ENCODE measurements around the gene CAVIN3.

Gene CAVIN3

DNA sequence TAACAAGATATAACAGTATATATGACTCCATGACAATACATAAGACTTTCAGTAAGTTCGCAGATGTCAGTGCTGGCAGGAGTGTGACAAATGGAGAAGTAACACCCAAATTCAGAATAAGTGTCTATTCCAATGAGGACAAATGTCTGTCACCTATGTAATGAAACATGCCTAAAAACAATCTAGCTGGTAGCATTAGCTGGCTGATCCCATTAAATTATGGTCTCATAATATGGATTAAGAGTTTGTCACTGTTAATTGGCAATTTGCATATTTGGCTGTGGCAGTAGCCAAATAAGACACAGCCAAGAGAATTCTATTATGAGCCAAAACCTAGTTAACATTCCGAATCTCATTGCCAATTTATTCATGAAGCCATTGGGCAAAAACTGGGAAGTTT, 30.2 kb upstream of the CAVIN3 start:
- Histone ChIP-seq H3K27me3 (replicated peaks) (no peaks in the 10 kb centered on the region), H3K4me3 (ENCODE audit: low read depth, low read length) (no peak overlapping the region), H3K27ac (no peak overlapping the region), H3K36me3 (replicated peaks) (no peaks in the 10 kb centered on the region)
- TF ChIP-seq CTCF (IDR thresholded peaks at IDR 0.05; ENCODE audit: low read depth, low read length, missing control alignments) = no peak
- in situ Hi-C loops (cut with HindIII; ENCODE audit: low pct_ligation_motif_present, low sequenced_read_pairs) = no loop called here
- DNase-seq = no peak

DNA sequence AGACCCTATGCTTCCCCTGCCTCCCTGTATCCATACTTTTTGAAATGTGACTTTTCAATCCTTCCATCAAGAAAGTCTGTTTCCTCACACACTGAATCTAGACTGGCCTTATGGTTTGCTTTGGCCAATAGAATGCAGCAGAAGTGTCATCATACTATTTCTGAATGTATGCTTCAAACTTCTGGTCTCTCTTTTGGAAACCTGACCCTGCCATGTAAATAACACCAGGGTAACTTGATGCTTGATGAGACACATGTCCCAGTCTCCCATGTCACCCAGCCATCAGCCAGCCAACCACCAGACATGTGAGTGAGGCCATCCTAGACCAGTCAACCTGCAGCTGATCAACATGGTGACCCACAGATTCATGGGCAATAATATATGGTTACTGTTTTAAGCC, 29.7 kb upstream of the CAVIN3 start:
- TF ChIP-seq CTCF (IDR thresholded peaks at IDR 0.05; ENCODE audit: low read depth, low read length, missing control alignments) = no peak
- in situ Hi-C loops (cut with HindIII; ENCODE audit: low pct_ligation_motif_present, low sequenced_read_pairs) = no loop called here
- no peak overlapping the region for H3K27ac ChIP-seq
- no peak for DNase-seq
- no peaks in the 10 kb centered on the region for H3K36me3 ChIP-seq (replicated peaks)
- no peak overlapping the region for H3K4me3 ChIP-seq (ENCODE audit: low read depth, low read length)
- H3K27me3 ChIP-seq (replicated peaks) = no peaks in the 10 kb centered on the region

DNA sequence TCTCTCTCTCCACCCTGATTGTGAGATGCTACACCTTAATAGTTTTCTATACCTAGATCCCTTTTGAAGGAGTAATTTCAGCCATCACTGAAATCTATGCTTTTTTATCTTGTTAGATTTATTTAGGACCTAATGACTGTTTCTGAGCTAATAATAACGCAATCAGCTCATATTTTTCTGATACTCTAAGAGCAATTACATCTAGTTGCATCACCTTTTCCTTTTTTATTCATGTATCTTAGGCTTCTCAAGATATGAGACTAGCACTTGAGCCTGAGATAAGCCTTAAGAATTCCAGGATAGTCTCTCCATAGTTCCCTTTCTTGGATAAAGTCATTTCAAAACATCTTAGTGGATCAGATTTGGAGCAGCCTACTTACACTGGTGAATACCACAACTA, 25.1 kb upstream of the CAVIN3 start:
- no peaks in the 10 kb centered on the region for H3K36me3 ChIP-seq (replicated peaks)
- no peak overlapping the region for H3K27ac ChIP-seq
- DNase-seq = no peak
- no peak for TF ChIP-seq CTCF (IDR thresholded peaks at IDR 0.05; ENCODE audit: low read depth, low read length, missing control alignments)
- no peaks in the 10 kb centered on the region for H3K27me3 ChIP-seq (replicated peaks)
- no peak overlapping the region for H3K4me3 ChIP-seq (ENCODE audit: low read depth, low read length)
- in situ Hi-C loops (cut with HindIII; ENCODE audit: low pct_ligation_motif_present, low sequenced_read_pairs) = no loop called here

GRCh38 chr11:6336293-6336692, 16.0 kb upstream of the CAVIN3 start:
- Histone ChIP-seq H3K4me3 (ENCODE audit: low read depth, low read length) (no peak overlapping the region), H3K27ac (no peak overlapping the region), H3K27me3 (replicated peaks) (no peaks in the 10 kb centered on the region), H3K36me3 (replicated peaks) (no peaks in the 10 kb centered on the region)
- in situ Hi-C loops (cut with HindIII; ENCODE audit: low pct_ligation_motif_present, low sequenced_read_pairs) = no loop called here
- TF ChIP-seq CTCF (IDR thresholded peaks at IDR 0.05; ENCODE audit: low read depth, low read length, missing control alignments) = no peak
- no peak for DNase-seq

GRCh38 chr11:6334806-6335205, 14.5 kb upstream of the CAVIN3 start:
- Histone ChIP-seq H3K27ac (no peak overlapping the region), H3K36me3 (replicated peaks) (no peaks in the 10 kb centered on the region), H3K4me3 (ENCODE audit: low read depth, low read length) (no peak overlapping the region), H3K27me3 (replicated peaks) (no peaks in the 10 kb centered on the region)
- in situ Hi-C loops (cut with HindIII; ENCODE audit: low pct_ligation_motif_present, low sequenced_read_pairs) = no loop called here
- no peak for DNase-seq
- TF ChIP-seq CTCF (IDR thresholded peaks at IDR 0.05; ENCODE audit: low read depth, low read length, missing control alignments) = no peak

DNA sequence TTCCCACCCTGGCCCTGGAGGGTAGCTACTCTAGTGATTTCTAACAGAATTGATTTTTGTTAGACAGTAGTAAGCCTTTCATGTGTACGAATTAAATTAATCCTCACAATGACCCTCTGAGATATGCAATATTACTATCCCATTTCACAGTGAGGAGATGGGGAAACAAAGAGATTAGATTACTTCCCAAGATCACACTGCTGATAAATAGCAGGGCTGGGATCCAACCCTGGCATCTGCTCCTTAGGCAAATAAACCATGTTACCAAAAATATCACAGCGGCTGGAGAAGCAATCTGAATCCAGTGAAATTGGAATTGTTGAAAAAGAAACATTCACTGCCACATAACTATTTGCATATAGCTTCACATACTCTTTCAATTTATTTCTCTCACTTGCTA, 12.8 kb upstream of the CAVIN3 start:
- TF ChIP-seq CTCF (IDR thresholded peaks at IDR 0.05; ENCODE audit: low read depth, low read length, missing control alignments) = no peak
- no peak overlapping the region for H3K27ac ChIP-seq
- in situ Hi-C loops (cut with HindIII; ENCODE audit: low pct_ligation_motif_present, low sequenced_read_pairs) = no loop called here
- no peaks in the 10 kb centered on the region for H3K27me3 ChIP-seq (replicated peaks)
- DNase-seq = no peak
- H3K36me3 ChIP-seq (replicated peaks) = no peaks in the 10 kb centered on the region
- H3K4me3 ChIP-seq (ENCODE audit: low read depth, low read length) = no peak overlapping the region
